Globus pallidus (tissue), 1 donor: Measurements from ENCODE around the gene PCDHGB4.
"Not testable (repeated sequence)": the region's sequence is repeated elsewhere in the genome, so short reads cannot be mapped to it uniquely, and the experiment has no call there.

Experiments used
- DNase-seq: peaks from one replicate; pipeline ENCODE4 v3.0.0-alpha.2; 2015; ENCODE audit warnings: low spot score

PCDHGB4 gene

DNA sequence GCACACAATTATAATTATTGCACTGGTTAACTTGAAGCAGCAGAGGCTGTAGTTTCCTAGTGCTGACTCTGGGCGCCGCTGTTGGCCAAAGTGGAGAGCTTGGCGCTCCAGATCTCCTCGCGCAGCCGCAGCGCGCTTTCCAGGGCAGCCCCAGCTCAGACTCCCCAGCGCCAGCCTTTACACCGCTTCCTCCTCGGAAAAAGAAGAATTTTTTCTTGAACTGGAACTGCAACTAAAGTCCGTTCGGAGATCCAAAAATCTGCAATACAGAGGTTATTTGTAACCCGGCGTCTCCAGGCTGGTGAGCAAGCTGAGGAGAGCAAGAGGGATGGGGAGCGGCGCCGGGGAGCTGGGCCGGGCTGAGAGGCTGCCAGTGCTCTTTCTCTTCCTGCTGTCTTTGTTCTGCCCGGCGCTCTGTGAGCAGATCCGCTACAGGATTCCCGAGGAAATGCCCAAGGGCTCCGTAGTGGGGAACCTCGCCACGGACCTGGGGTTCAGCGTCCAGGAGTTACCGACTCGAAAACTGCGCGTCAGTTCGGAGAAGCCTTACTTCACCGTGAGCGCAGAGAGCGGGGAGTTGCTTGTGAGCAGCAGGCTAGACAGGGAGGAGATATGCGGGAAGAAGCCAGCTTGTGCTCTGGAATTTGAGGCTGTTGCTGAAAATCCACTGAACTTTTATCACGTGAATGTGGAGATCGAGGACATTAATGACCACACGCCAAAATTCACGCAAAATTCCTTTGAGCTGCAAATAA is at the start of gene PCDHGB4:
Gene PCDHGB4 (plus strand): TSS at position 142 of the 755 bp plus-strand sequence. CDS start 187 bp downstream, at position 329.
- DNase-seq: not testable (repeated sequence)

DNA sequence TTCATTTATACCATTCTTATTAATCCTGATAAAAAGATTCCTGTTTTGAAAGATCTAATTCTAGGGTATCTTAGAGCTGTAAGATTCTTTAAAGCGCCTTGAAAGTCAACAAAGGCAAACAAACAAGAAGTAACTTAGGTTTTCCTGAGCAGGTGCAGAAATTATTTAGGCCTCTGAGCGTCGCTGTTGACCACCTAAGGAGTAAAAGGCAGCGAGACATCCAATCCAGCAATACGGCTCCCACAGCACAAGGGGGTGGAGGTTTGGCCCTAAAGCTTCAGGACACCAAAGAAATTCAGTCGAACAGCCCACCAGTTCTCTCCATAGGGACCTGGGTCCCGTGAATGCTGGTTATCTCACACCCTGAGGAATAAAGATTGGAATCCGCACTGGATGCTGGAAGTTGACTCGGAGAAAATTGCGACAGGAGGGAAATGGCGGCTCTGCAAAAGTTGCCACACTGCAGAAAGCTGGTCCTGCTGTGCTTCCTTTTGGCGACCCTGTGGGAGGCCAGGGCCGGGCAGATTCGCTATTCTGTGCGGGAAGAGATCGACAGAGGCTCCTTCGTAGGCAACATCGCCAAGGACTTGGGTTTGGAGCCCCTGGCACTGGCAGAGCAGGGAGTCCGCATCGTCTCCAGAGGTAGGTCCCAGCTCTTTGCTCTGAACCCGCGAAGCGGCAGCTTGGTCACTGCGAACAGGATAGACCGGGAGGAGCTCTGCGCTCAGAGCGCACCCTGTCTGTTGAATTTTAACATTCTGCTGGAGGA is 48.8 kb upstream of the PCDHGB4 start, which contains the start of gene PCDHGA2:
Gene PCDHGA2 (plus strand): TSS at position 223 of the 769 bp plus-strand sequence.
- no peak for DNase-seq

DNA sequence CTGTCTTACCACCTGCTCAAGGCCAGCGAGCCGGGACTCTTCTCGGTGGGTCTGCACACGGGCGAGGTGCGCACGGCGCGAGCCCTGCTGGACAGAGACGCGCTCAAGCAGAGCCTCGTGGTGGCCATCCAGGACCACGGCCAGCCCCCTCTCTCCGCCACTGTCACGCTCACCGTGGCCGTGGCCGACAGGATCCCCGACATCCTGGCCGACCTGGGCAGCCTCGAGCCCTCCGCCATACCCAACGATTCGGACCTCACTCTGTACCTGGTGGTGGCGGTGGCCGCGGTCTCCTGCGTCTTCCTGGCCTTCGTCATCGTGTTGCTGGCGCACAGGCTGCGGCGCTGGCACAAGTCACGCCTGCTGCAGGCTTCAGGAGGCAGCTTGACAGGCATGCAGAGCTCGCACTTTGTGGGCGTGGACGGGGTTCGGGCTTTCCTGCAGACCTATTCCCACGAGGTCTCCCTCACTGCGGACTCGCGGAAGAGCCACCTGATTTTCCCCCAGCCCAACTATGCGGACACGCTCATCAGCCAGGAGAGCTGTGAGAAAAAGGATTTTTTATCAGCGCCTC is 46.6 kb upstream of the PCDHGB4 start:
- DNase-seq: not testable (repeated sequence)

DNA sequence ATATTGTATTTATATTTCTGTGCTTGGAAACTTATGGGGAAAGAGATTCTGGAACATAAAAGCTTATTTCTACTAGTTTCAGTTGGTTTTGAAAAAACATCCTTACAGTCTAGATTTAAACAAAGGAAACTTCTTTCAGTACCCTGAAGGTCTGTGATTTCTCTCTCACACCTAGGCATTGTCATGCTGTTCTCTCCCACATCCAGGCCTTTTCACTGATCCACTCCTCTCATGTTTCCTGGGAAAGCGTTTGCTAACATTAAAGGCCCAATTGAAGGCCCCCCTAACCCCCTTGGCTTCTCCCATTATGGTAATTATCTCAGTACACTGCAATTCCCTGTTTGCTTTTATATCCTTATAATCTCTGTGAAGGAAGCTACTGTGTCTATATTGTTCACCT is 44.7 kb upstream of the PCDHGB4 start:
- DNase-seq: no peak

DNA sequence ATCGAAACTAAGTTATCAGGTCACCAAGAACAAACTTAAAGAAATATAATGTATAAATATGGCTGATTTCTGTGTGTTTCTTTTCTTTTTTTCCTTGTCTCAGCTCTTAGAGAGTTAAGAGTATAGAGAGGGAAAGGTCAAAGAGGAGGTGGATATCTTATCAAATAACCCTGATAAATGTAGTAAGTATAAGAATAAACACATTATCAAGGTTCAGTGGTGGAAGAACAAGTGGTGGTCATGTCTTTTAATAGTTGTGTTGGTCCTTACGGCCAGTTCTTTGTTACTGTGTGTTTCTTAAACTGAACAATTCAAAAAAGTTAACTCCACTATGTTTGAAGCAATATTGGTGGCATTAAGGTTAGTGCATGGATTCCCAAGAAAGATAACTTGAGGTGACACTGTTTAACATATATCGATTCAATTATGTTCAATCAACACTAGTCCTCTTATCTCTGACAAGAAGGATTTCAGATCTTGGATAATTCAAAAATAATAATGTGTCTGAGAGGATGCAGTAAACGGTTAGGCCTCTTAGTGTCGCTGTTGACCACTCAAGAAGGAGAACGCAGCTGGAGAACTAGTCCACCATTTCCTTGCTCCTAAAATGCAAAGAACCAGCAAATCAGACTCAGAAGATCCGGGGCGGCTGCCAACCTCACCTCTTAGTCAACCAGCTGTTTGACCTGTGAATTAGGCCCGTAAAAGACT is 44.1 kb upstream of the PCDHGB4 start, which contains the start of gene PCDHGA3:
Gene PCDHGA3 (plus strand): TSS at position 588 of the 711 bp plus-strand sequence. CDS start 205 bp downstream, outside the sequence.
- no peak for DNase-seq

DNA sequence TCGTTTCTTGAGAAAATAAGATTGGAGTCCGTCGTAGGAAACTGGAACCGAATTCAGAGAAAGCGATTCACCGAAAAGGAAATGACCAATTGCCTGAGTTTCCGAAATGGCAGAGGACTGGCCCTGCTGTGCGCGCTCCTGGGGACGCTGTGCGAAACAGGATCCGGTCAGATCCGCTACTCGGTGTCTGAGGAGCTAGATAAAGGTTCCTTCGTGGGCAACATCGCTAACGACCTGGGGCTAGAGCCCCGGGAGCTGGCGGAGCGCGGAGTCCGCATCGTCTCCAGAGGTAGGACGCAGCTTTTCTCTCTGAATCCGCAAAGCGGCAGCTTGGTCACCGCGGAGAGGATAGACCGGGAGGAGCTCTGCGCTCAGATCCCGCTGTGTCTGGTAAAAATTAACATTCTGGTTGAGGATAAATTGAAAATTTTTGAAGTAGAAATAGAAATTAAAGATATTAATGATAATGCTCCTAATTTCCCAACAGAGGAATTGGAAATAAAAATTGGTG is 43.5 kb upstream of the PCDHGB4 start:
- no peak for DNase-seq

DNA sequence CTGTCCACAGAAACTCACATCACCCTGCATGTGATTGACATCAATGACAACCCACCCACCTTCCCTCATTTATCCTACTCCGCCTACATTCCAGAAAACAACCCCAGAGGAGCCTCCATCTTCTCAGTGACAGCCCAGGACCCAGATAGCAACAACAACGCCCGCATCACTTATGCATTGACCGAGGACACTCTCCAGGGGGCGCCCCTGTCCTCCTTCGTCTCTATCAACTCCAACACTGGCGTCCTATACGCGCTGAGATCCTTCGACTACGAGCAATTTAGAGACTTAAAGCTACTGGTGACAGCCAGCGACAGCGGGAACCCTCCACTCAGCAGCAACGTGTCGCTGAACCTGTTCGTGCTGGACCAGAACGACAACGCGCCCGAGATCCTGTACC is 42.2 kb upstream of the PCDHGB4 start:
- DNase-seq: no peak

DNA sequence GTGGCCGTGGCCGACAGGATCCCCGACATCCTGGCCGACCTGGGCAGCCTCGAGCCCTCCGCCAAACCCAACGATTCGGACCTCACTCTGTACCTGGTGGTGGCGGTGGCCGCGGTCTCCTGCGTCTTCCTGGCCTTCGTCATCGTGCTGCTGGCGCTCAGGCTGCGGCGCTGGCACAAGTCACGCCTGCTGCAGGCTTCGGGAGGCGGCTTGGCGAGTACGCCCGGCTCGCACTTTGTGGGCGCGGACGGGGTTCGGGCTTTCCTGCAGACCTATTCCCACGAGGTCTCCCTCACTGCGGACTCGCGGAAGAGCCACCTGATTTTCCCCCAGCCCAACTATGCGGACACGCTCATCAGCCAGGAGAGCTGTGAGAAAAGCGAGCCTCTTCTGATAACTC is 41.5 kb upstream of the PCDHGB4 start:
- not testable (repeated sequence) for DNase-seq

DNA sequence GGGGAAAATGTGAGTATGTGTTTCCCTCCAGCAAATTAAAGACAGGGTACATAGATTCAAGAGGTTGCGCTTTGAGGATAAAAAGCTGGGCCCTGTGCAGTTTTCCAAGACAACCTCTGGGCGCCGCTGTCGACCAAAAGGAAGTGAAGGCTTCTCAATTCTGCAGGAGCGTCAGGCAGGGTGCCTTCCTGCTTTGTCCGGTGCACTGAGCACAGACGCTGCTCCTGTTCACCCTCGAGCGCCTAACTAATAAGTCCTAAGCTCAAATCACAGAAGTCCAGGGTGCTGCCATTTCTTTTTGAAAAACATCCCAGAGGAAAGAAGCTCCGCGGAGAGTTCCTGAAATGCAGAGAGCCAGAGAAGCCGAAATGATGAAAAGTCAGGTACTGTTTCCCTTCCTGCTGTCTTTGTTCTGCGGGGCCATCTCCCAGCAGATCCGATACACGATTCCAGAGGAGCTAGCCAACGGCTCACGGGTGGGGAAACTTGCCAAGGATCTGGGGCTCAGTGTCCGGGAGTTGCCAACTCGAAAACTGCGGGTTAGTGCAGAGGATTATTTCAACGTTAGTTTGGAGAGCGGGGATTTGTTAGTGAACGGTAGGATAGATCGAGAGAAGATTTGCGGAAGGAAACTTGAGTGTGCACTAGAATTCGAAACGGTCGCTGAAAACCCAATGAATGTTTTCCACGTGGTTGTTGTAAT is 37.4 kb upstream of the PCDHGB4 start, which contains the start of gene PCDHGB1:
Gene PCDHGB1 (plus strand): TSS at position 183 of the 703 bp plus-strand sequence. CDS start 162 bp downstream, at position 345.
- DNase-seq: peak; percentile 39

DNA sequence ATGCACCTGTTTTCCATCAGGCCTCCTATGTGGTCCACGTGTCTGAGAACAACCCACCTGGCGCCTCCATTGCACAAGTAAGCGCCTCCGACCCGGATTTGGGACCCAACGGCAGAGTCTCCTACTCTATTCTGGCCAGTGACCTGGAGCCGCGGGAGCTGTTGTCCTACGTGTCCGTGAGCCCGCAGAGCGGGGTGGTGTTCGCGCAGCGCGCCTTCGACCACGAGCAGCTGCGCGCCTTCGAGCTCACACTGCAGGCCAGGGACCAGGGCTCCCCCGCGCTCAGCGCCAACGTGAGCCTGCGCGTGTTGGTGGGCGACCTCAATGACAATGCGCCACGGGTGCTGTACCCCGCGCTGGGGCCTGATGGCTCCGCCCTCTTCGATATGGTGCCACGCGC is 35.9 kb upstream of the PCDHGB4 start:
- no peak for DNase-seq

DNA sequence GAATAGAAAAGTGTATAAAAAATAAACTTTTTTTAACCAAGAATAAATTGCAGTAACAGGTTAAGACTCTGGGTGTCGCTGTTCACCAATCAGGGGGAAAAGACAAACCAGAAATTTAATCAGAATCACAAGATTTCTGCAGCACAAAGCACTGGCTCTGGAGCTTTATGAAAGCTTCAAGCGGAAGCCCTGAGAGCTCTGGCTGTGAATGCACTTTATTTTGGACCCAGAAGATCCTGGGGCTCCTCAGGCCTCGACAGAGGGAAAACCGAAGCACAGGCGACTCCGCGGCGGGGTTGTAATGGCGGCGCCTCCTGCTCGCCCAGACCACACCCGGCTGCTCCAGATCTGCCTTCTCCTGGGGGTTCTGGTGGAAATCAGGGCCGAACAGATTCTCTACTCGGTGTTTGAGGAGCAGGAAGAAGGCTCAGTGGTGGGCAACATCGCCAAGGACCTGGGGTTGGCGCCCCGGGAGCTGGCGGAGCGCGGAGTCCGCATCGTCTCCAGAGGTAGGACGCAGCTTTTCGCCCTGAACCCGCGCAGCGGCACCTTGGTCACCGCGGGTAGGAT is 32.5 kb upstream of the PCDHGB4 start, which contains the start of gene PCDHGA4:
Gene PCDHGA4 (plus strand): TSS at position 122 of the 570 bp plus-strand sequence. CDS start 87 bp downstream, at position 209.
- DNase-seq: no peak

DNA sequence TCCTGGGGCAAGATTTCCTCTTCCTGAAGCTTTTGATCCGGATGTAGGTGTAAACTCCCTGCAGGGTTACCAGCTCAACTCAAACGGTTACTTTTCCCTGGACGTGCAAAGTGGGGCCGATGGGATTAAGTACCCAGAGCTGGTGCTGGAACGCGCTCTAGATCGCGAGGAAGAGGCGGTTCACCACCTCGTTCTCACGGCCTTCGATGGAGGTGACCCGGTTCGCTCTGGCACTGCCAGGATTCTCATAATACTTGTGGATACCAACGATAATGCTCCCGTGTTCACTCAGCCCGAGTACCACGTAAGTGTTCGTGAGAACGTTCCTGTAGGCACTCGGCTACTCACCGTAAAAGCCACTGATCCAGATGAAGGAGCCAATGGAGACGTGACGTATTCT is 31.9 kb upstream of the PCDHGB4 start:
- no peak for DNase-seq

DNA sequence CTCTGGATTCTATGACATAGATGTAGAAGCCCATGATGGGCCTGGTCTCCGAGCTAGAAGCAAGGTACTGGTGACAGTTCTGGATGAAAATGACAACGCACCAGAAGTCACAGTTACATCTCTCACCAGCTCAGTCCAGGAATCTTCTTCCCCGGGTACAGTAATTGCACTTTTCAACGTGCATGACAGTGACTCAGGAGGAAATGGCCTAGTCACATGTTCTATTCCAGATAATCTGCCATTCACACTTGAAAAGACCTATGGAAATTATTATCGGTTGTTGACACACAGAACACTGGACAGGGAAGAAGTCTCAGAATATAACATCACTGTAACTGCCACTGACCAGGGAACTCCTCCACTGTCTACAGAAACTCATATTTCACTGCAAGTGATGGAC is 31.4 kb upstream of the PCDHGB4 start:
- DNase-seq: no peak

DNA sequence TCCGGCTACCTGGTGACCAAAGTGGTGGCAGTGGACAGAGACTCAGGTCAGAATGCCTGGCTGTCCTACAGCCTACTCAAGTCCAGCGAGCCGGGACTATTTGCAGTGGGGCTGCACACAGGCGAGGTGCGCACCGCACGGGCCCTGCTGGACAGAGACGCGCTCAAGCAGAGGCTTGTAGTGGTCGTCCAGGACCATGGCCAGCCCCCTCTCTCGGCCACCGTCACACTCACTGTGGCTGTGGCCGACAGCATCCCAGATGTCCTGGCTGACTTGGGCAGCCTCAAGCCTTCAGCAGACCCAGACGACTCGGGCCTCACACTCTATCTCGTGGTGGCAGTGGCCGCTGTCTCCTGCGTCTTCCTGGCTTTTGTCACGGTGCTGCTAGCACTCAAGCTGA is 30.5 kb upstream of the PCDHGB4 start:
- DNase-seq: no peak

DNA sequence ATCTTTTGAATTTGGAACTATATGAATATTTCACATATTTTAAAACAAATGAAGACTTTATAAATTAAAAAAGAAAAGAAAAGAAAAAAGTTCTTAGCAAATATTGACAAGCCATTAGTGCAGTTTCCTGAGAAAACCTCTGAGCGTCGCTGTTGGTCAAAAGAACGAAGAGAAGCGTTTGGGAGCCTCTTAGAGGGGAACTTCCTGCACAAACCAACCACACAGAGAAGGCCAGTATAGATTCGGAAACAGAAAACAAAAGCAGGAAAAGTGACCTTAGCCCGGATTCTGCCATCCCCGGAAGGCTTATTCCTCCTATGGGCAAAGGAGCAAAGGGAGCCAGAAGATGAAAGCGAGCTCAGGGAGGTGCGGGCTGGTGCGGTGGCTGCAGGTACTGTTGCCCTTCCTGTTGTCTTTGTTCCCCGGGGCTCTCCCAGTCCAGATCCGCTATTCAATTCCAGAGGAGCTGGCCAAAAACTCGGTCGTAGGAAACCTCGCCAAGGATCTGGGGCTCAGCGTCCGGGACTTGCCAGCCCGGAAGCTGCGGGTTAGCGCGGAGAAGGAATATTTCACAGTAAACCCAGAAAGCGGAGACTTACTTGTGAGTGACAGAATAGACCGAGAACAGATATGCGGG is 27.6 kb upstream of the PCDHGB4 start, which contains the start of gene PCDHGB2:
Gene PCDHGB2 (plus strand): TSS at position 205 of the 637 bp plus-strand sequence. CDS start 142 bp downstream, at position 347.
- peak; percentile 35 for DNase-seq

DNA sequence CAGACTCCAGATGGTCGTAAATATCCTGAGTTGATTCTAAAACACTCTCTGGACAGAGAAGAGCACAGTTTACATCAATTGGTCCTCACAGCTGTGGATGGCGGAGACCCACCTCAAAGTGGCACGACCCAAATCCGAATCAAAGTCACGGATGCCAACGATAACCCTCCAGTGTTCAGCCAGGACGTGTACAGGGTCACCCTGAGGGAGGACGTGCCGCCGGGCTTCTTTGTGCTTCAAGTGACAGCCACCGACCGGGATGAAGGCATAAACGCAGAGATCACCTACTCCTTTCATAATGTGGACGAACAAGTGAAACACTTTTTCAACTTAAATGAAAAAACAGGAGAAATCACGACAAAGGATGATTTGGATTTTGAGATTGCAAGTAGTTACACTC is 26.8 kb upstream of the PCDHGB4 start:
- DNase-seq: no peak

DNA sequence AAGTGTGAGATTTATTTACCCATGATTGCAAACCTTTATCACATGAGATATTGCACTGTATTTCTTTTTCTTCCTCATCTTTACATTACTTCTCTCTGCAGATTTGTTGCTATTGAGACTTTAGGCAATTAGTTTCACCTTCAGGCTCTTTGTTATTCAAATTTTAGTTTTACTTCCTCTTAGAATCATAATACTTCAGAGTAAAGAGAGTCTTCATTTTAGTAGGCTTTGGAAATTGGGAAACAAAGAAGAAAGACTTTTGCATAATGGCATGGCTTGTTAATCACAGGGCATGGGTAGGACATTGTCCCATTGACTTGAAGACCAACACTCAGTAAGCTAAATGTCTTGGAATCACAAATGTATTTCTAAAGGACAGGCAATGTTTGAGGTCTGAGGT is 24.8 kb upstream of the PCDHGB4 start:
- no peak for DNase-seq

DNA sequence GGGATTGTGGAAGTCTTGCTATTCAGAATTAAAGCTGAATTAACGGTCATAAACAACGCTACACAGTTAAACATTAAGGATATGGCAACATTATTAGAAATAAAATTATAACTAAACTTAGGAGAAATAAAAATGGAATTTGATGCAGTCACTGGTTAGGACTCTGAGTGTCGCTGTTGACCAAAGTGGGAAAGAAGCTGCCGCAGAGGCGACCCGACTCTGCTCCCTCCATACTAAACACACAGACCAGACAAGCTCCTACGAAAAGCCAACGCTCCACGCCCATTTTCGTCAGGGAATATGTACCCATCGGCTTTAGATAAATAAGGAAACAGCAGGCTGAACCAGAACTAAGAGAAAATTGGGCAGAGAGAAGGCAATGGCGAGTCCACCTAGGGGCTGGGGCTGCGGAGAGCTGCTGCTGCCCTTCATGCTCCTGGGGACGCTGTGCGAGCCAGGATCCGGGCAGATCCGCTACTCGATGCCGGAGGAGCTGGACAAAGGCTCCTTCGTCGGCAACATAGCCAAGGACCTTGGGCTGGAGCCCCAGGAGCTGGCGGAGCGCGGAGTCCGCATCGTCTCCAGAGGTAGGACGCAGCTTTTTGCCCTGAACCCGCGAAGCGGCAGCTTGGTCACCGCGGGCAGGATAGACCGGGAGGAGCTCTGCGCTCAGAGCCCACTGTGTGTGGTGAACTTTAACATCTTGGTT is 23.4 kb upstream of the PCDHGB4 start, which contains the start of gene PCDHGA5:
Gene PCDHGA5 (plus strand): TSS at position 211 of the 709 bp plus-strand sequence. CDS start 169 bp downstream, at position 380.
- no peak for DNase-seq
